ENCODE measurements around the gene CHAD.

- TF ChIP-seq POLR2A (IDR thresholded peaks at IDR 0.05): no peak
- no peak for TF ChIP-seq CTCF (IDR thresholded peaks at IDR 0.05)
Measured at GRCh38 chr17:50459756-50460155, 8.9 kb downstream of the CHAD start.

Measured in lower leg skin (tissue), 3 donors.